Pulmonary artery endothelial cell (primary cell): Measurements from ENCODE around the gene NFATC1. TPM values are rescaled to one million over a fixed set of nuclear protein-coding genes. Genes with fewer than 3 reads are reported as not detected.
A peak's percentile ranks its signal among the peaks of the same experiment; 100 is the strongest.

Experiments
- DNase-seq: peaks from one replicate; pipeline ENCODE4 v3.0.0-alpha.2; 2011; ENCODE audit warnings: low read depth, low spot score
- total RNA-seq: library from RNA; depleted of rRNA; stranded (reverse); fragments of >200 nt; gene quantifications from 2 replicates; pipeline ENCODE4 v1.2.3, GENCODE V29; 2014

The NFATC1 gene
- total RNA-seq, 1 donor from 2014 or later = 4.5 TPM

DNA sequence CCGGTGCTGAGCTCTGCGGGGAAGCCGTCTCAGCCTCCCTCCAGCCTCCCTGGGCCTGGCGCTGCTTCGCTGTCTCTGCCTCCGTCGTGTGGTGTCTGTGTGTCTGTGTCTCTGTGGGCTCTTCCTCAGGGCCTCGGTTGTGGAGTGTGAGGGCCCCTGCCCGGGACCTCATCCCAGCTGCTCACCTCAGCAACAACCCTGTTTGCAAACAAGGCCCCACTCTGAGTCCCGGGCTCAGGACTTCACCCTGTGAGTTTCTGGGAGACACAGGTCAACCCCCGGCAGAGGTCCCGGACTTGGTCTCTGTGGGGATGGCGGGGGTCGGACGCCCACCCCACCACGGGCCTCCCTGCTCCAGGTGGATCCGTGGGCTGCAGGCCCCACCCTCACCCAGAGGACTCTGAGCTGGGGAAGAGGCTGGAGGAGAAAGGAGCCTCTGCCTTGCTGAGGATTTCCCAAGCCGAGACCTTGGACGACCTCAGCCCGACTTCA, 156.5 kb downstream of the NFATC1 start:
- DNase-seq = no peak

DNA sequence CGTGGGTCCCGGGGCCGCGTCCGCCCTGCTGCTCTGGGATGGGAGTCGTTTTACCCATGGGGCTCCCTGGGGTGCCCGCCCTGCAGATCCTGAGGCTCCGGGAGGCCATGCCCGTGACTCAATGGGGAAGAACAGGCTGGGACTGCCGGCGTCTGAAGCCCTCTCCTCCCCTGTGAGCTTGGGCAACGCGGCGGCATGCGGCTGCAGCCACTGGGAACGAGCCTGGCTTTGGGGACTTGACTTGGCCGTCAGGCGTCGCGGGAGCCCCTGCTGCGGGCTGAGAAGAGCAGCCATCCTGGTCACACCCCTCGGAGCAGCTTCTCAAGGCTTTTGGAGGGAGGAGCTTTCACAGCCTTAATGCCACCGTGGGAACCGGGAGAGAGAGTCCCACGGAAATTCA, 157.0 kb downstream of the NFATC1 start:
- DNase-seq = no peak

DNA sequence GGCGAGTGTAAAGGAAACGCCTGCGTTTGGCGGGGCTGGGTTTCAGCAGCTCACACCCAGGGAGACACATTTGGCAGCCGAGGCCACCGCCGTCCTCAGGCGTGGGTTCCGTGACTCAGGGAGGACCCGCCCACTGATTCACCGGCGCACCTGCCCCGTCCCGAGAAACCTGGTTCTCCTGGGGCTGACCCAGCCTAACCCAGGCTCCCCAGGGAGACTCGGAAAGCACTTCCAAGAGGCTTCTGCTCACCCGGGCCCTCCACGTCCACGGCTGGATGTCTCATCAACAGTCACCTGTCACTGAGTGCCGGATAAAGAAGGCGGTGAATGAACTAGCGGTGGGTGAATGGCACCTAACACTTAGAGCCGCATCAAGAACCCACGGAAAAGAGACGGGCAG, 157.4 kb downstream of the NFATC1 start:
- DNase-seq = no peak

DNA sequence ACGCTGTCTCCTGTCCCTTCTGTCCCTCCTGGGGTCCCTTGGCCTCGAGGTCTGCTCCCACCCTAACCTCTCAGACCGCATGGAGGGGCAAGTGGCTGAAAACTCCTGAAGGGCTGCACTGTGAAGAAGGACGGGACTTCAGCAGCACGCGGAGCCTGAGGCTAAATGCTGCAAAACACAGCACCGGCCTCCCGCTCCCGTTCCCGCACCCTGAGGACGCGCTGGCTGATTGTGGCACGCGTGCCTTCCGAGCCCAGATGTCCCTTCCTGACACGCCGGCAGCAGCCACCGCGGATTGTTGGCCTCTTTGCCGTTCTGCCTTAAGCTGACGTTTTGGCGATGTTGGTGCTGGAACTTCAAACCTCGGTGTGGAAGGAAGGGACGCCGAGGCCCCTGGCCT, 158.0 kb downstream of the NFATC1 start:
- no peak for DNase-seq

DNA sequence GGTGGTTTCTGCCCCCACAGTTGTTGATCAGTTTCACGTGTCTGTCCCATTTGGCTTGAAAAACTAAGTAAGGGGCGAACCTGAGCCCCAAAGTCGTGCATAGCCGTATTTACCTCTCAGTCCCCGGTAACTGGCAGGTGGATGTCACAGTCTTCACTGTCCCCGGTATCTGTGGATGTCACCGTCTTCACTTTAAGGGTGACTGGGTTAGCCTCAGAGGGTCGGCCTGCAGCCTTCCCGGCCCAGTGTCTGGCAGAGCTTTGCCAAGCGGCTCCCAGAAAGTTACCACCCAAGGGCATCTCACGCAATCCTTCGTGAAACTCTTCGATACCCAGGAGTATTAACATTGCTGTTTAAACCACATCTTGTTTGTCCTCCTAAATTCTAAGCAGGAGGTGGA, 158.6 kb downstream of the NFATC1 start:
- DNase-seq = no peak

DNA sequence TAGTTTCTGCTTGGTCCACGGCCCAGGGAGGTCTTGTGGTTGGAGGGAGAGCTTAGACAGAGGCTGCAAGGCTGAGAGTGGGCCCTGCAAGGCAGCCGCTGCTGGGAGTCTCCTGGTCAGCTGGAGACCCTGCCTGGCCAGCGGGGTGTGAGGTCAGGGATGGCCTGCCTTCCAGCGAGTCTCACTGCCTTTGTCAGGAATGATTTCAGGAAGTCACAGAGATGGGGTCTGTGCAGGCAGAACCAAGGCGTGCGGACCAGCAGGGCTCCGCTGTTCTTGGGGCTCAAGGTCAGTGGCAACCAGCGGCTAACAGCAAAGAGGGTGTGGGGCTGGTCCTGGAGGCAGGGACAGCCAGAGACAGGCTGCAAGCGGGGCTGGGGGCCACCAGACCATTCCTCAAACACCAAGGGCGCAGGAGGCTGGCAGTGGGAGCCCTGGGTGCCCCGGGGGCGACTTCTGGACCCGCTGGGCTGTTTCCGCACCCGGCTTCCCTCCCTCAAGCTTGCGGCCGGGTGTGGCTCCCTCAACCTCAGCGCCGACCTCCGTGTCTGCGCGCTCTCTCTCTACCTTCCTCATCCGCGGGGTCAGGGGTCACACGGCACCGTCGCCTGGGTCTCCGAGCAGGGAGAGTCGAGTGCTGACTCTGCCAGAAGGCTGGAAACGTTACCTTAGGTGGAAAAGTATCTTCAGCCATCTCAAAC, 159.4 kb downstream of the NFATC1 start:
- no peak for DNase-seq

DNA sequence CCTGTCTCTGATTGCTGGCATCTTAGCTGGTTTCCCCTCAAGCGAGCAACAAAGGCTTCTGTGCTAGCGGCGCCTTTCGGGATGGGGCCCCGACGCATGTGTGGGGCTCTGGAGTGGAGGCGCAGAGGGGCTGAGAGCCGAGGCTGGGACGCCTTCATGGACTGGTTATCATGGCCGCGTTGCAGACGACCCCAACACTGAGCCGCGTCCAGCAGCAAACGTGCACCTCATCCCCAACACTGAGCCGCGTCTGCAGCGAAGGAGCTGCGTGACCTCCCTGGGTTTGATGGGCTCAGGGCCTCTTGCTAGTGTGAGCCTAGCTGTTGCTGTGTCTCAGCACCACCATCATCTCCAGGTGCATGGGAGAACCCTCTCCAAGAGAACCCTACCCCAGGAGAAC, 160.2 kb downstream of the NFATC1 start:
- DNase-seq = no peak

DNA sequence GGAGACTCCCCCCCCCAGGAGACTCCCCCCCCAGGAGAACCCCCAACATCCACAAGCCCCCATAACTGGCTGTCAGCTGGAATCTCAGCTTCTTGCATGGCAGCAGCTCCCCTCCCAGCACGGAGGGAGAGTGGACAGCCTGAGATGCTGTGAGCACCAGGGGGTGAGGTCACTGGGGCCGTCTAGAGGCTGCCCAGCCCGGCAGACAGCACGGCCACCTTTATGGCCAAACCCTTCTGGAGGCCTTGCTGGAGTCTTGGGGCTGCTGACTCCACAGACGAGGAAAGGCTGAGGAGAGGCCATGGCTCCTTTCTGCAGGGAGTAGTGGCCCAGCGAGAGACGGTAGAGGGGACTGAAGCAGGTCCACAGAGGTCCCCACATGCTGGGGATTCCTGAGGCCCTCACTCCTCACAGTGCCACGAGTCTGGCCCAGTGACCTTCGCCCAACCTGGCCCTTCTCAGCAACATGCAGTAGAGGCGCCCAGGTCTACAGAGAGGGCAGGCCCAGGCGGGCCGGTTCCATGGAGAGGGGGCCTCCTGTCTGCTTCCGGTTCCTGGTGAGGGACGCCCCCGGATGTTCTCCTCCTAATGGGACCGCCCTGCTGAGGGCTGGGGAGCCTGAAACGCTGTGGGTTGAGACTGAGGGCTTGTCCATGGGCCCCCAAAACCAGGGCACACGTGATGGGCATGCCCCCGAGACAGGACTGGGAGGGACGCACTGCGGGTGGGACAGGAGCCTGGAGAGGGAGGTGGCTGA, 161.3 kb downstream of the NFATC1 start:
- no peak for DNase-seq

DNA sequence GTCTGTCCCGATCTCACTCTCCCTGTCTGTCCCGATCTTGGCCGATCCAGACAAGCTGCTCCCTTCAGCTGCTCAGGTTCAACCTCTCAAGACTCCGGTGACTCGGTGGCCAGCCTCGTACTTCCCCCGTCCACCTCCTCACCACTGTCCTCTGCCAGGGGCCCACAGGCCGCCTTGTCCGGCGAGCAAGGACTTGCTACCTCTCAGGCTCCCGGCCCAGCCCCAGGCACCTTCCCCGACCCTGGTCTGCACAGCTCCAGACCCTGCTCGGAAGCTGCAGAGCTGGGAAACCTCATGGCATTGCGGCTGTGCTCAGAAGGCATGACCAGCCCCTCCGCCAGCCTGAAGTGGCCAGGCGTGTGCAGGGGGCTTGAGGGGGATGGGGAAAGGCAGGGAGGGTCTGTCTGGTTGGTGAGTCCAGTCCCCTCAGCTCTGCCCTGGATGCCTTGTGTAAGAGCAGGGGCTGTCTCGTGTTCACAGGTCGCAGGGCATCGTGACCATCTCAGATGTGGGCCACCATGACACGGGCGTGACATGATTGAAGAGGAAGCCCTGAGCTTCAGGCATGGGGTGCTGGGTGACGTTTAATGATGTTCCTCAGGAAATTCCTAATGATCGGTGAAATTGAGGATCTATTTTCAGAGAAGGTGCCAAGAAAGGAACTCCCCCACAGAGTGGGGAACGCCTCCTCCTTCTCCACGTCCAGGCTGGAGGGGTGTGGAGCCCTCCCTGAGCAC, 162.6 kb downstream of the NFATC1 start:
- DNase-seq = no peak

DNA sequence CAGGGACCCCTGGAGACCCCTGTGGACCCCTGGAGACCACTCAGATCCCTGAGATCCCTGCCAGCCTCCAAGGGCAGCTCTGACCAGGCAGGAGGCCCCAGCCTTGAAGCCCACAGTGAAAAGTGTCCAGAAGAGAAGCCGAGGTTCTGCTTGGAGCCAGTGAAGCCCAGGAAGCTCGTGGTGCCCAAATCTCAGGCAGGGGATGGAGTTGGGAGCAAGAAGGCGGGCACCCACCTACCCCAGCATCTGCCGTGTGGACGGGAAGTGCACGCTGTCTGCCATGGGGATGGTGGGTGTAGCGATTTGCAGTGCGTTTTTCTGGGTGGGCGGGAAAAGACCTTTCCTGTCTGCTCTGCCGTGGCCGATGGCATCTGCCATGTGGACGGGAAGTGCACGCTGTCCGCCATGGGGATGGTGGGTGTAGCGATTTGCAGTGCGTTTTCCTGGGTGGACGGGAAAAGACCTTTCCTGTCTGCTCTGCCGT, 163.2 kb downstream of the NFATC1 start:
- DNase-seq = no peak

DNA sequence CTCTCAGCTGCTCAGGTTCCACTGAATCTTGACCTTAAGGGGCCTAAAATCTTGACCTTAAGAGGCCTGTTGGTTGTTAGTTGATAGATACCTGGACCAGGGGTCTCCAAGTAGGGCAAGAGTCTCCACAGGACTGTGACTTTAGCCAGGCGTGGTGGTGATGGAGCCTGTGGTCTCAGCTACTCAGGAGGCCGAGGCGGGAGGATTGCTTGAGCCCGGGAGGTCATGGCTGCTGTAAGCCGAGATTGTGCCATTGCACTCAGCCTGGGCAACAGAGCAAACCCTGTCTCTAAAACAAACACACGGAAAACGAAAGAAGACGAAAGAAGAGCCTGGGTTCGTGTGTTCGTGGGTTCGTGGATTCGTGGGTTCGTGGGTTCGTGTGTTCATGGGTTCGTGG, 163.7 kb downstream of the NFATC1 start:
- DNase-seq = no peak

DNA sequence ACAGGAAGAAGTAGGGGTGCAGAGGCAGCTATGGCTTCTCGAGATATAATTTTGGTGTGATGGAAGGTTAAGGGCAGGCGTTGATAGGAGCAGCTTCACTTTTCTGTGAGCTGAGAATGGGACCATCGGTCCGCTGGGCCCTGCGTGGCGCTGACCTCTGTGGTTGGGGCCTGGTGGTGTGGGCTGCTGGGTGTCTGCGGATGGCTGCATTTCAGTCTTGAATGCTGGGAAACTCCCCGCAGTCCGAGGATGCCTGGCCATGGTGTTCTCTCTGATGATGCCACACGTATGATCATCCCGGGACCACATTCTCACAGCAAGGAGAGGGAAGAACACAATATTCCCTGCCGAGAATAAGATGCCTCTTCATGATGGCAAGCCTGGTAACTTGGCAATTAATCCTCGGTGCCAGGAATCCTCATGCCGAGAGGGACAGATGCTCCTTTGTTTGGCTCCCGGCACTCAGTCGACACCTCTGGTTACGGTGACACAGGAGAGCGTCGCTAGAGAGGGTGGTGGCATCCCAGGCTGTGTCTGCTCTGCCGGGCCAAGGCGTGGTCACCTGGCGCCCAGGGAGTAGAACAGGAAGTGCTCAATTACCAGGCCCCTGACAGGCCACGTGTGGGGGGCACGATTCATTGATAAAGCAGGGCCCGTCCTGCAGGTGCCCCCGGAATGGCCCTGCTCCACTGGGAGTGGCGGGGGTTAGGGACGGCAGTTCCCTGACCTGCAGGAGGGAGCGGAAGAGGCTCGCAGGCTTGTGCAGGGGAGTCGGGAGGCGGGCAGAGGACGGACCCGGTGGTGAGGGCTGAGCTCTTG, 164.5 kb downstream of the NFATC1 start:
- DNase-seq = no peak

DNA sequence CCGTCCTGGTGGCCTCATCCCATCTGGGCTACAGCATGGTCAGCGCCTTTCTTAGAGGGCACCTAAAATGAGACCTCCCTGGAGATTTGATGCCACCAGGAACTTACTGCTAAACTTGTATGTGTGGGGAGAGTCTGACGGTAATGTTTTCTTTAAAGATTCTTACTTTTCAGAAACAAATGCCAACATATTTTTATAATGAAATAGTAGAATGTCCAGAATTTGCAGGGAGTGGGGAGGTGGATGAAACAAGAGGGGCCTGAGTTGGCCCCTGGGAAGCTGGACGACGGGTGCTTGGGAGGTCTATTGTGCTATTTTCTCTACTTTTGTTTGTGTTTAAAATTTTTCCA, 165.1 kb downstream of the NFATC1 start:
- DNase-seq = no peak

DNA sequence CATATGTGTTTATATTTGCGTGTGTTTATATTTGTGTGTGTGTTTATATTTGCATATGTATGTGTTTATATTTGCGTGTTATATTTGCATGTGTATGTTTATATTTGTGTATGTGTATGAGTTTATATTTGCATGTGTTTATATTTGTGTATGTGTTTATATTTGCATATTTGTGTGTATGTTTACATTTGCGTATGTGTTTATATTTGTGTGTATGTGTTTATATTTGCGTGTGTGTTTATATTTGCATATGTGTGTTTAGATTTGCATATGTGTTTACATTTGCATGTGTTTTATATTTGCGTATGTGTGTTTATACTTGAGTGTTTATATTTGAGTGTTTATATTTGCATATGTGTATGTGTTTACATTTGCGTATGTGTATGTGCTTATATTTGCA, 168.2 kb downstream of the NFATC1 start:
- no peak for DNase-seq

DNA sequence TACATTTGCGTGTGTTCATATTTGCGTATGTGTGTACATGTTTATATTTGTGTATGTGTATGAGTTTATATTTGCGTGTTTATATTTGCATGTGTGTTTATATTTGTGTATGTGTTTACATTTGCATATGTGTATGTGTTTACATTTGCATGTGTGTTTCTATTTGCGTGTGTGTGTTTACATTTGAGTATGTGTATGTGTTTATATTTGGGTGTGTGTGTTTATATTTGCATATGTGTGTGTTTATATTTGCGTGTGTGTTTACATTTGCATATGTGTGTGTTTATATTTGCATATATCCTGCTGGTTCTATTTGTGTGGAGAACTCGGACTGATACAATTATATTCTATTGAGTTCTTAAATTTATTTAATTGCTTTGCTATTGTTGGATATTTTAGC, 168.7 kb downstream of the NFATC1 start:
- DNase-seq = no peak

DNA sequence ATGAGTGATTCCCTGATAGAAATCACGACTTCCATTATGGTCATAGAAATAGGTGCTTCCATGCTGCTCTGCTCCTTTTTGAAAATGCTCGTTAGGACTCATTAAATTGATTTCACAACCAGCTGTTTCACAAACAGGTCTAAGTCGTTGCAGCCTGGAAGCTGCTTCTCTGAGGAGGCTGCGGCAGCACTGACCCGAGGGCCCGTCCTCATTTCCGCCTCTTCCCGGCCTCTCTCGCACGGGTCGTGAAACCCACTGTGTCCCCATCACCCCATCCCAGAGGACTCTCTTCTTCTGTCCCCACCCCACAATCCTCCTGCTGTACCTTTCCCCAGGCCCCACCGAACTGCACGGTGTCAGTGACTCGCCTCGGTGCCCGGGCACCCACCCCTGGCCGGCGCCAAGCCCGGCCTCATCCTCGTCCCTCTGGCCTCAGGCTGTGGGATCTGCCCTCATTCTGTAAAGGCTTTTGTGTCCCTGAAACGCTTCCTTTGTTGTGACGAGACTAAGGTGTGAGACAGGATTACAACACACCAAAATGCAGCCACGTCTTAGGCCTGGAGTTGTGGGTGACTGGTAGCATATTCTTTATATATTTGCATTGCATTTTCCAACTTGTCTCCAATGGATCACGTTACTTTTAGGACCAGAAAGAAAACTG, 171.2 kb downstream of the NFATC1 start:
- DNase-seq = no peak

DNA sequence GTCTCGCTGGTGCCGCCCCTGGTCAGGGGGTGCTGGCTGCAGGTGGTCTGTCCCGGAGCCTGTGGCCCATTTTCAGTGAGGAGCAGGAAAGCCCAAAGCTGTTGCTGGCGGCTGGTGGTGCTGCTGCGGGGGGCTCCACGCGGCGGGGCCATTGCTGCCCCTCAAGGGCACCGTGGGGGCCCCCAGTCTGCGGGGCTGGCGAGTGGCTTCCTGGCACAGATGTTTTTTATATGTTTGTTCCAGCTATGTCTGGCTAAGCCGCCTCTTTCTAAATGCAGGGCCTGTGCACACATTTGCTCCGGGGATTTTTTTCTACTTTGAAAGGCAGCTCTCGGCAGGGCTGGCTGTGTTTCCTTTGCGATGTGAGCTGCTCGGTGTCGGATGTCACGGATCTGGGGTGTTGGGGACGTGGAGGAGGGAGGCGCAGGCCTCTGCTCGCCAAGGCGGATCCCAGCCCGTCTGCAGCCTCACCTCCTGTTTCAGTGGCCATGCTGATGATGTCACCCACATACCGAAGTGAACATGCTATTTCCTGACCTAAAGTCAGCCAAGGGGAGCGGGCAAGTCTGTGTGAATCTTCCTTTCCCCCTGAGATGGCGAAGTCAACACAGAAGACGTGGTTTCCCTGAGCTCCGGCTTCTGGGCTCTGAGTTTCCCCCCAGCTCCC, 171.9 kb downstream of the NFATC1 start:
- peak; percentile 58 for DNase-seq

DNA sequence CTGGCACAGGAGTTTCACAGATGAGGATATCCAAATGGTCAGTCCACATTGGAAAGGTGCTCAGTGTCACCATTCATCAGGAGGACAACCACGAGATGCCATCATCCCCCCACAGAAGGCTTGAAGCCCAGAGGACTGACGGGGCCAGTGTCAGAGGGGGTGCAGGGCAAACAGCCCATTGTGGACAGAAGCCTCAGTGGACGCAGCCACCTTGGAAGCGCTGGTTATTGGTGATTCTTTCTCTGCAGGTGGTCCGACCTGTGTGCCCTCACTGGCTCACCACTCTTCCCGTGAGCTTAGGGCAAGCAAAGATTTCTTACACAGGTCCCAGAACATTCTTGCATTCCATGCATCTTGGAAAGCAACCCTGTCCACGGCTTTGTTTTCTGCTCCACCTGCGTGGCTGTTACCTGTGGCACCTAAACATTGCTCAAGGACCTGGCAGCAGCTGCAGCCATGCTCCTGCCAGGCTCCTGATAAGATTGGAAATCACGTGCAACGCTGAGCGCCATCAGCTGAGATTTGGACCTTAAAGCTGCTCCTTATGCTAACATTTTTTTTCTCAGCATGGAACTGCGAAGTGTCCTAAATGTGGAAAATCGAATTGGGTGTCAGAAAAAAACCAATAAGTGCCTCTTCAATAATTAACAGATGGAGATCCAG, 172.9 kb downstream of the NFATC1 start:
- no peak for DNase-seq

DNA sequence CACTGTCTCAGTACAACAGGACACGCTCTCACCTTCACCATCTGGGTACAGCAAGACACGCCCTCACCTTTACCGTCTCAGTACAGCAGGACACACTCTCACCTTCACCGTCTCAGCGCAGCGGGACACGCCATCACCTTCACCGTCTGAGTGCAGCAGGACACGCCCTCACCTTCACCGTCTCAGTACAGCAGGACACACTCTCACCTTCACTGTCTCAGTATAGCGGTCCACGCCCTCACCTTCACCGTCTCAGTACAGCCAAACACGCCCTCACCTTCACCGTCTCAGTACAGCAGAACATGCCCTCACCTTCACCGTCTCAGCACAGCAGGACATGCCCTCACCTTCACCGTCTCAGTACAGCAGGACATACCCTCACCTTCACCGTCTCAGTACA, 174.0 kb downstream of the NFATC1 start:
- no peak for DNase-seq
